ENCODE results near the gene RPL27. TPM values are rescaled to one million over a fixed set of nuclear protein-coding genes. Genes with fewer than 3 reads are reported as not detected.

The RPL27 gene
- total and polyA plus RNA-seq, 2 of the 13 experiments (the other 11 are each of a cell fraction or from before 2014, with no cell fraction given), result 1,585 to 5,840 TPM

GRCh38 chr17:43021741-43022512 is 23.7 kb downstream of the RPL27 start, which contains the start of gene VAT1 (continued):
- TF ChIP-seq ZNF318 (CRISPR knock-in tag; IDR thresholded peaks at IDR 0.05) (peak; percentile 98), TCF12 (IDR thresholded peaks at IDR 0.05) (no peak), TCF12 (CRISPR knock-in tag; IDR thresholded peaks at IDR 0.05) (no peak)

Data from HepG2 (cell line).